Fibroblast of mammary gland (primary cell): ENCODE data around the gene LRRC4C.
"Not testable (repeated sequence)": the region's sequence is repeated elsewhere in the genome, so short reads cannot be mapped to it uniquely, and the experiment has no call there.

Experiments used
- DNase-seq: peaks from one replicate; pipeline ENCODE4 v3.0.0-alpha.2; 2010; ENCODE audit warnings: low read depth
- H3K4me3 ChIP-seq: 2 replicates; pipeline ENCODE4 v1.5.1; 2011; ENCODE audit warnings: low read depth, mild to moderate bottlenecking, low read length, moderate library complexity; ENCODE audit not compliant: control insufficient read depth
- CTCF ChIP-seq: conservative IDR thresholded peaks from 2 replicates; pipeline ENCODE4 v1.5.1; 2011; ENCODE audit warnings: low read depth, low read length, inconsistent platforms; ENCODE audit not compliant: control insufficient read depth, insufficient read depth

Gene LRRC4C

DNA sequence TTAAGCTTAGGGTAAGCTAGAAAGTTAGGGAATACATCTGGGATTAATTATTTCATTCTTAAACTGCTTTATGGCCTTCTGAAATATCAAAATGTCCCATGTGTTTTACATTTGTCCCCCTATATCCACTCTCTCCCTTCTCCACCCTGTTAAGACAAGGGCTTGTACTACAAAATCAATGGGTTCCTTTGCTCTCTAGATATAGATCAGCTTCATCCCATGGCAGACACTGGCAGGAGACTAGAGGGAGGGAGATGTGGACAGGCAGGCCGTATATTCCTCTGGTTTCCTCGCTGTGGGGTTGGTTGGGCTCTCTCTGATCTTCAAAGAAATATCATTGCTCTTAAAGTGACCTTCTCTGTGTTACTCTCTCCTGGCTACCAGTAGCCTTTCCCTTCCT, 1281.0 kb downstream of the LRRC4C start:
- no peak for DNase-seq
- no peak for TF ChIP-seq CTCF
- H3K4me3 ChIP-seq: no peak overlapping the region

DNA sequence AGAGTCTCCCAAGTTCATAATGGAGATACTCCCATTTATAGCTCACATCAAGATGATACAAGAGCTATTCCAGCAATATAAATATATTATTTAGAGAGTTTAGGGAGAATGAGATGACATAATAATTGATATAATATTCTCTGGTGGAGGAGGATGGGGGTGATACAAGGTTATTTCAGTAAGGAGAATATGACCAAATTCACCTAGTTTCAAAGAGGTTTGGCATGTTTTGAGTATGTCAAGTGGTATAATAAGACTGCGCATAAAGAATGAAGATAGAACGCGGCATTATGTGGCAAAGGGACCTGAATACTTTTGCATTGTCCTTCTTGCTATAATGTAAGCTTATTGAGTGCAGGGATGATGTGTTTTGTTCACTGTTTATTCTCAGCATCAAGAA, 1283.5 kb downstream of the LRRC4C start:
- TF ChIP-seq CTCF: no peak
- DNase-seq: no peak
- H3K4me3 ChIP-seq: no peak overlapping the region

- DNase-seq: no peak
- H3K4me3 ChIP-seq: no peak overlapping the region
- no peak for TF ChIP-seq CTCF
These were observed 1289.4 kb downstream of the LRRC4C start for GRCh38 chr11:40170078-40170477.

- DNase-seq: no peak
- no peak for TF ChIP-seq CTCF
- H3K4me3 ChIP-seq: no peak overlapping the region
These were observed 1291.0 kb downstream of the LRRC4C start for GRCh38 chr11:40168414-40168813.

DNA sequence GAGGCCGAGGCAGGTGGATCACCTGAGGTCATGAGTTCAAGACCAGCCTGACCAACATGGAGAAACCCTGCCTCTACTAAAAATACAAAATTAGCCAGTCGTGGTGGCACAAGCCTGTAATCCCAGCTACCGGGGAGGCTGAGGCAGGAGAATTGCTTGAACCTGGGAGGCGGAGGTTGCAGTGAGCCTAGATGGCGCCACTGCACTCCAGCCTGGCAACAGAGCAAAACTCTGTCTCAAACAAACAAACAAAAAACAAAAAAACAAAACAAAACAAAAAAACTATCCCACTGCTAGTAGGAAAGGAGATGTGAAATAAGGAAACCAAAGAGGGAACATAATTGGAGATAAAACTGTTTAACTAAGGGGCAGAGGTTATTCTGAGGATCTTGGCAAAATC, 1291.6 kb downstream of the LRRC4C start:
- not testable (repeated sequence) for H3K4me3 ChIP-seq, DNase-seq

DNA sequence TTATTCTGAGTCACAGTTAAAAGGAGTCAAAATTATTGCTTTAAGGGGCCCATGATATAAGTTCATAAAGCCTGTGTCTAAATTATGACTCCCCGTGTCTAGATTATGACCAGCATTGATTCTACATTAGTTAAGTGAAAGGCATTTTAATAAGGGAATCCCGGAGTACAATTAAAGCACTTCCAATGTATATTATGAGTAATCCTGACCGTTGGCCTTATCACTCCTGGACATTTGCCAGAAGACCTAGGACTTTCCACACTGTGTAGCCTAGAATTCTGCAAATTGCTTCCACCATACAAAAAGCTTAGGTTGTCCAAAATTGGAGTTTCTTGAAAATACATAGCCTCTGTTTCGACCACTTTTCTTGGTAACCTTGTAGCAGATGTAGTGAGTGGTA, 1292.6 kb downstream of the LRRC4C start:
- H3K4me3 ChIP-seq: no peak overlapping the region
- no peak for TF ChIP-seq CTCF
- DNase-seq: no peak

DNA sequence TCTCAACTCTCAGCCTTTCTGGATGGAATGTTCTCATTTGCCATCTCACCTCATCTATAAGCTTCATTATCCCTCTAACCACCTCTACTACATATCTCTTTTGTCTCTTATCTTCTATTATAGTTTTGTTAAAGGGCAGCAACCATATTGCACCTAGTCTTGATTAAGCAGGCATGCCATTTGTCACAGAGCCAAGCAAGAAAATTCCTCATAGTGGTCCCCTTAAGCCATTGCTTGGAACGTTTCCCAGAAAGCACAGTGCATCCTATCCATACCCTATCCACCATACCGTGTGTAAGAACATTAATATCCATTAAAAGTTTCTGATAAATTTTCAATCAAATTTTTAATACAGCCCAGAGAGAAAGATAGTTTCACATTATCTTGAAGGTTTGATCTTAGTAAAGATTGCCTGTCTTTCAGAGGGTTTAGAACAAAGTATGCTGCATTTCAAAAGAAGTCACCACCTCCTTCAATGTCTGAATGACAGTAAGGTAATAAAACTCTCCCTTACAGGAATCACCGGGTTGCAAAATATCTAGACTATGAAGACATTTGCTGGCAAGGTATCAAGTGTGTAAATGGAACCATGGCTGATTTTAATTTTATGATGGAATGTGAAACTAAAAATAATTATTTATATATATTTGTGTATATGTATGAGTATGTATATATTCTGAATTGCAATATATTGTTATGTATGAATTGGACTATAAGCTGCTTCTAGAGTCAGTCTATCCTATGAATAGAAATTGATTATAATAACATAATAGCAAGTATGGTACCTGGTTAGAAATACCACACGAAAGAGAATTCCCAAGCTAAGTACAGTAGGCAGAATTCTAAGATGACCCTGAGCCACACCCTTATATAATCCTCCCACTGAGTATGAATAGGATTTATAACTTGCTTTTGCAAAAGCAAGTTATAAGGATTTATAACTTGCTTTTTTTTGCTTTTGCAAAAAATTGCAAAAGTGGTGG, 1296.3 kb downstream of the LRRC4C start:
- no peak overlapping the region for H3K4me3 ChIP-seq
- TF ChIP-seq CTCF: no peak
- no peak for DNase-seq
